H9 (cell line): Measurements from ENCODE around the gene MED12. TPM values are rescaled to one million over a fixed set of nuclear protein-coding genes. Genes with fewer than 3 reads are reported as not detected.
A peak's percentile ranks its signal among the peaks of the same experiment; 100 is the strongest.

Source experiments
- DNase-seq: peaks from one replicate; pipeline ENCODE4 v3.0.0-alpha.2; 2017
- H2AFZ ChIP-seq: one replicate; pipeline ENCODE4 v1.6.1; 2013; ENCODE audit warnings: mild to moderate bottlenecking, low read length, control low read depth, moderate library complexity
- H2AK5ac ChIP-seq: 2 replicates; pipeline ENCODE4 v1.6.1; 2013; ENCODE audit warnings: low read length, control low read depth, mixed read lengths; ENCODE audit not compliant: insufficient read length
- H2BK120ac ChIP-seq: one replicate; pipeline ENCODE4 v1.6.1; 2013; ENCODE audit warnings: low read depth, mild to moderate bottlenecking, low read length, control low read depth, inconsistent platforms; ENCODE audit not compliant: poor library complexity, severe bottlenecking
- H2BK12ac ChIP-seq: 2 replicates; pipeline ENCODE4 v1.6.1; 2013; ENCODE audit warnings: low read length, control low read depth, mixed read lengths, low read depth; ENCODE audit not compliant: insufficient read length
- H2BK15ac ChIP-seq: 2 replicates; pipeline ENCODE4 v1.6.1; 2013; ENCODE audit warnings: low read depth, low read length, control low read depth
- H2BK20ac ChIP-seq: one replicate; pipeline ENCODE4 v1.6.1; 2013; ENCODE audit warnings: low read depth, mild to moderate bottlenecking, low read length, control low read depth, inconsistent platforms; ENCODE audit not compliant: poor library complexity, severe bottlenecking
- H2BK5ac ChIP-seq: 2 replicates; pipeline ENCODE4 v1.6.1; 2013; ENCODE audit warnings: low read length, control low read depth, mixed read lengths; ENCODE audit not compliant: insufficient read length
- H3K14ac ChIP-seq: 2 replicates; pipeline ENCODE4 v1.6.1; 2013; ENCODE audit warnings: low read length, control low read depth; ENCODE audit not compliant: insufficient read depth
- H3K18ac ChIP-seq: 2 replicates; pipeline ENCODE4 v1.6.1; 2013; ENCODE audit warnings: low read depth, mild to moderate bottlenecking, mixed read lengths, low read length, control low read depth; ENCODE audit not compliant: insufficient read length
- H3K23ac ChIP-seq: 2 replicates; pipeline ENCODE4 v1.6.1; 2013; ENCODE audit warnings: low read length, control low read depth, mixed read lengths, low read depth; ENCODE audit not compliant: insufficient read length
- H3K23me2 ChIP-seq: 2 replicates; pipeline ENCODE4 v1.6.1; 2013; ENCODE audit warnings: low read depth, mild to moderate bottlenecking, mixed read lengths, low read length, control low read depth; ENCODE audit not compliant: insufficient read length, poor library complexity, severe bottlenecking
- H3K27ac ChIP-seq: 2 replicates; pipeline ENCODE4 v1.5.1; 2013; ENCODE audit warnings: low read length, control low read depth, mixed read lengths, low read depth; ENCODE audit not compliant: insufficient read length
- H3K27me3 ChIP-seq: 2 replicates; pipeline ENCODE4 v1.6.1; 2013; ENCODE audit warnings: low read length, control low read depth, inconsistent platforms; ENCODE audit not compliant: insufficient read depth
- H3K4ac ChIP-seq: 2 replicates; pipeline ENCODE4 v1.6.1; 2013; ENCODE audit warnings: low read depth, mild to moderate bottlenecking, control low read depth, inconsistent platforms, low read length, moderate library complexity
- H3K4me1 ChIP-seq: 2 replicates; pipeline ENCODE4 v1.6.1; 2013; ENCODE audit warnings: low read length, control low read depth, inconsistent platforms; ENCODE audit not compliant: insufficient read depth
- H3K4me2 ChIP-seq: 2 replicates; pipeline ENCODE4 v1.6.1; 2013; ENCODE audit warnings: low read length, control low read depth, mixed read lengths; ENCODE audit not compliant: insufficient read length, insufficient read depth
- H3K56ac ChIP-seq: 2 replicates; pipeline ENCODE4 v1.6.1; 2013; ENCODE audit warnings: low read depth, mild to moderate bottlenecking, mixed read lengths, low read length, control low read depth; ENCODE audit not compliant: insufficient read length
- H3K79me1 ChIP-seq: 2 replicates; pipeline ENCODE4 v1.6.1; 2013; ENCODE audit warnings: low read depth, mild to moderate bottlenecking, moderate library complexity, low read length, control low read depth, inconsistent platforms; ENCODE audit not compliant: insufficient read depth, poor library complexity, severe bottlenecking
- H3K79me2 ChIP-seq: 2 replicates; pipeline ENCODE4 v1.6.1; 2013; ENCODE audit warnings: low read length, control low read depth, inconsistent platforms; ENCODE audit not compliant: insufficient read depth
- H3K9ac ChIP-seq: 2 replicates; pipeline ENCODE4 v1.6.1; 2013; ENCODE audit warnings: low read length, control low read depth, mixed read lengths; ENCODE audit not compliant: insufficient read length; ENCODE audit errors: extremely low read depth
- H3K9me3 ChIP-seq: one replicate; pipeline ENCODE4 v1.6.1; 2013; ENCODE audit warnings: low read depth, low read length, inconsistent platforms; ENCODE audit not compliant: control insufficient read depth
- H3T11ph ChIP-seq: one replicate; pipeline ENCODE4 v1.6.1; 2013; ENCODE audit warnings: mild to moderate bottlenecking, low read length, control low read depth, inconsistent platforms
- H4K20me1 ChIP-seq: one replicate; pipeline ENCODE4 v1.6.1; 2013; ENCODE audit not compliant: control insufficient read depth, insufficient read length, insufficient read depth
- H4K5ac ChIP-seq: 2 replicates; pipeline ENCODE4 v1.6.1; 2013; ENCODE audit warnings: low read depth, mild to moderate bottlenecking, mixed read lengths, low read length, control low read depth; ENCODE audit not compliant: insufficient read length
- H4K8ac ChIP-seq: replicated peaks from 2 replicates; pipeline ENCODE4 v1.6.1; 2013; ENCODE audit warnings: low read length, control low read depth, mixed read lengths, low read depth; ENCODE audit not compliant: insufficient read length
- H4K91ac ChIP-seq: 2 replicates; pipeline ENCODE4 v1.6.1; 2013; ENCODE audit warnings: low read depth, mild to moderate bottlenecking, moderate library complexity, mixed read lengths, low read length, control low read depth; ENCODE audit not compliant: insufficient read length
- H3K27ac Mint-ChIP-seq, 3 experiments: 2 replicates in 2 of 3; 3 replicates in 1 of 3; pipeline ENCODE4 v1.8.0; 2020 to 2021; ENCODE audit warnings: mixed read lengths in 3 of 3, mild to moderate bottlenecking in 1 of 3, moderate library complexity in 1 of 3
- H3K27me3 Mint-ChIP-seq: 2 replicates; pipeline ENCODE4 v1.8.0; 2021; ENCODE audit warnings: low read depth, mild to moderate bottlenecking, moderate library complexity, mixed read lengths
- H3K36me3 Mint-ChIP-seq, 3 experiments: 2 replicates in 2 of 3; 3 replicates in 1 of 3; pipeline ENCODE4 v1.8.0; 2020 to 2021; ENCODE audit warnings: low read depth in 3 of 3, mixed read lengths in 3 of 3; ENCODE audit not compliant: insufficient read depth in 1 of 3
- H3K4me1 Mint-ChIP-seq, 2 experiments: 2 replicates each; pipeline ENCODE4 v1.8.0; 2020; ENCODE audit warnings: mixed read lengths in 2 of 2
- H3K4me3 Mint-ChIP-seq, 2 experiments: 2 replicates in 1 of 2; 3 replicates in 1 of 2; pipeline ENCODE4 v1.8.0; 2020 to 2021; ENCODE audit warnings: mild to moderate bottlenecking in 2 of 2, mixed read lengths in 2 of 2, moderate library complexity in 1 of 2
- H3K9me3 Mint-ChIP-seq, 2 experiments: 2 replicates in 1 of 2; 3 replicates in 1 of 2; pipeline ENCODE4 v1.8.0; 2020; ENCODE audit warnings: mild to moderate bottlenecking in 2 of 2, mixed read lengths in 2 of 2, moderate library complexity in 1 of 2
- WGBS: extraction: QIAGEN DNeasy Blood & Tissue Kit; methylation state at CpG from one replicate; pipeline ENCODE4 v1.1.7; 2013; ENCODE audit warnings: missing lambda C conversion rate, low lambda C conversion rate, mixed read lengths; ENCODE audit not compliant: insufficient read length; ENCODE audit errors: extremely low coverage; 5-methylcytosine and 5-hydroxymethylcytosine counted together
- total RNA-seq: library from RNA; stranded (reverse); gene quantifications from 2 replicates; pipeline ENCODE4 v1.2.1, GENCODE V29; 2021
- TF ChIP-seq, protein P1 (sequence below): fragments of 200-600 bp; sonication (generic); conservative IDR thresholded peaks from 3 replicates; pipeline ENCODE4 v1.8.0; 2021; ENCODE audit warnings: antibody characterized with exemption, mild to moderate bottlenecking

Gene MED12
- total RNA-seq, 1 experiment from 2014 or later = 33.0 TPM

DNA sequence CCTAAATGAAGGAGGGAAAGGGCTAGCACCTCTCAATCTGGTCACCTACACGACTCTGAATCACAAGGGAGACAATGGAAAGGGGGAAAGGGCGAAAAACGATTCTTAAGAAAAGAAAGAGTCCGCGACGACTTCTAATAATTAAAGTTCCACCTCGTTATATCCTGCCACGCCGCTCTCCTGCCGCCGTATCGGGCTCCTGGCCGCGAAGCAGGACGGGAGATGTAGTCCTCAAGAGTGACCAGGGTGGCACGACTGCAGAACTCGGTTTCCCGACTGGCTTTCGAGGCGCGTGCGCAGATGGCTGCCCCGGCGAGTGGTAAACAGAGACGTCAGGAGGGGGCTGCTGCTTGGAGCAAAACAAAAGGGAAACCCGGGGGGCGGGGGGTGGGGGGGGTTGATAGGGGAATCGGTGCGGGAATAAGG is 22.8 kb upstream of the MED12 start, which contains the start of gene FOXO4:
TSS of gene FOXO4 (plus strand) at position 297 of the 426 bp plus-strand sequence. CDS start 678 bp downstream, outside the sequence.
- Mint-ChIP-seq H3K36me3 (peaks cover 0 to 7% (median 0%) of the 10 kb centered on the region in 3 experiments; a peak in 2 of 7 replicates), H3K27ac (peak within 1 kb of the TSS in 2 of 3 experiments; percentile 81 to 96; a peak in 3 of 7 replicates), H3K4me3 (peak within 1 kb of the TSS; percentile 85 to 91), H3K4me1 (peaks cover 24 to 32% of the 10 kb centered on the region in 2 experiments), H3K27me3 (peaks cover 40% of the 10 kb centered on the region), H3K9me3 (peaks cover 64 to 72% of the 10 kb centered on the region in 2 experiments)
- Histone ChIP-seq H3K14ac (no peak within 1 kb of the TSS; the same call in 1 of the 2 replicates), H2AFZ (peak within 1 kb of the TSS; percentile 71), H2BK15ac (no peak within 1 kb of the TSS; the same call in 1 of the 2 replicates), H2BK120ac (no peak within 1 kb of the TSS), H4K8ac (no peak within 1 kb of the TSS), H3T11ph (no peak within 1 kb of the TSS), H3K18ac (no peak within 1 kb of the TSS), H3K9me3 (peaks cover 21% of the 10 kb centered on the region), H3K4ac (no peak within 1 kb of the TSS), H3K23ac (no peak within 1 kb of the TSS), H2AK5ac (no peak within 1 kb of the TSS), H2BK5ac (no peak within 1 kb of the TSS), H3K79me2 (no peaks in the 10 kb centered on the region), H3K4me2 (peak within 1 kb of the TSS; percentile 96), H4K5ac (no peak within 1 kb of the TSS), H3K79me1 (no peaks in the 10 kb centered on the region), H3K23me2 (peaks cover 7% of the 10 kb centered on the region), H3K9ac (peak within 1 kb of the TSS; percentile 70), H4K91ac (no peak within 1 kb of the TSS), H3K27ac (no peak within 1 kb of the TSS), H2BK20ac (no peak within 1 kb of the TSS), H3K4me1 (peaks cover 3% of the 10 kb centered on the region; the same call in 1 of the 2 replicates), H3K56ac (no peak within 1 kb of the TSS), H4K20me1 (no peaks in the 10 kb centered on the region), H2BK12ac (no peak within 1 kb of the TSS), H3K27me3 (no peaks in the 10 kb centered on the region; the same call in 1 of the 2 replicates)
- peak; percentile 92 for DNase-seq
- TF ChIP-seq, protein P1, sequence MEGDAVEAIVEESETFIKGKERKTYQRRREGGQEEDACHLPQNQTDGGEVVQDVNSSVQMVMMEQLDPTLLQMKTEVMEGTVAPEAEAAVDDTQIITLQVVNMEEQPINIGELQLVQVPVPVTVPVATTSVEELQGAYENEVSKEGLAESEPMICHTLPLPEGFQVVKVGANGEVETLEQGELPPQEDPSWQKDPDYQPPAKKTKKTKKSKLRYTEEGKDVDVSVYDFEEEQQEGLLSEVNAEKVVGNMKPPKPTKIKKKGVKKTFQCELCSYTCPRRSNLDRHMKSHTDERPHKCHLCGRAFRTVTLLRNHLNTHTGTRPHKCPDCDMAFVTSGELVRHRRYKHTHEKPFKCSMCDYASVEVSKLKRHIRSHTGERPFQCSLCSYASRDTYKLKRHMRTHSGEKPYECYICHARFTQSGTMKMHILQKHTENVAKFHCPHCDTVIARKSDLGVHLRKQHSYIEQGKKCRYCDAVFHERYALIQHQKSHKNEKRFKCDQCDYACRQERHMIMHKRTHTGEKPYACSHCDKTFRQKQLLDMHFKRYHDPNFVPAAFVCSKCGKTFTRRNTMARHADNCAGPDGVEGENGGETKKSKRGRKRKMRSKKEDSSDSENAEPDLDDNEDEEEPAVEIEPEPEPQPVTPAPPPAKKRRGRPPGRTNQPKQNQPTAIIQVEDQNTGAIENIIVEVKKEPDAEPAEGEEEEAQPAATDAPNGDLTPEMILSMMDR = no peak
- no CpG with 5 or more reads among the region's 29 CpGs for WGBS
